Measurements from ENCODE around the gene FANCC. TPM values are rescaled to one million over a fixed set of nuclear protein-coding genes. Genes with fewer than 3 reads are reported as not detected.

Gene FANCC
- total and polyA plus RNA-seq, 2 experiments from 2014 or later, result 13.1 to 15.6 TPM

GRCh38 chr9:95140821-95141220 lies 176.7 kb downstream of the FANCC start:
- H3K9me2 ChIP-seq (replicated peaks; ENCODE audit: insufficient read depth), result no peaks in the 10 kb centered on the region
- no peaks in the 10 kb centered on the region for H3K36me3 ChIP-seq (replicated peaks; ENCODE audit: insufficient read depth, low read depth)
- H3K27me3 ChIP-seq, result no peaks in the 10 kb centered on the region
- H3K4me1 ChIP-seq (ENCODE audit: insufficient read depth), result peaks cover 15% of the 10 kb centered on the region
- H3K79me2 ChIP-seq, result no peaks in the 10 kb centered on the region
- no peak overlapping the region for H3K27ac ChIP-seq
- H3K4me3 ChIP-seq, result no peak overlapping the region
- no peak for DNase-seq (ENCODE audit: low spot score)
- no peak for TF ChIP-seq EZH2 (IDR thresholded peaks at IDR 0.05; ENCODE audit: borderline replicate concordance)
- no peak for TF ChIP-seq EZH2phosphoT487 (IDR thresholded peaks at IDR 0.05; ENCODE audit: low read depth, severe bottlenecking, unreplicated experiment)
- TF ChIP-seq CTCF (IDR thresholded peaks at IDR 0.05; ENCODE audit: poor library complexity), result no peak
- WGBS (ENCODE audit: low lambda C conversion rate, missing lambda C conversion rate), result 88% methylated on average over 2 of the region's 2 CpGs
- no peaks in the 10 kb centered on the region for H3K9me3 ChIP-seq (ENCODE audit: low read depth)
- no peak overlapping the region for H2AFZ ChIP-seq
- no peaks in the 10 kb centered on the region for H4K20me1 ChIP-seq (ENCODE audit: insufficient read depth, poor library complexity, severe bottlenecking)
- no peak overlapping the region for H3K4me2 ChIP-seq

GRCh38 chr9:95139126-95139525 lies 178.4 kb downstream of the FANCC start:
- WGBS (ENCODE audit: low lambda C conversion rate, missing lambda C conversion rate), result 89% methylated on average over 10 of the region's 10 CpGs
- H3K79me2 ChIP-seq, result no peaks in the 10 kb centered on the region
- H3K27me3 ChIP-seq, result no peaks in the 10 kb centered on the region
- no peak for DNase-seq (ENCODE audit: low spot score)
- TF ChIP-seq EZH2phosphoT487 (IDR thresholded peaks at IDR 0.05; ENCODE audit: low read depth, severe bottlenecking, unreplicated experiment), result no peak
- no peak for TF ChIP-seq CTCF (IDR thresholded peaks at IDR 0.05; ENCODE audit: poor library complexity)
- no peak for TF ChIP-seq EZH2 (IDR thresholded peaks at IDR 0.05; ENCODE audit: borderline replicate concordance)
- H3K9me2 ChIP-seq (replicated peaks; ENCODE audit: insufficient read depth), result no peaks in the 10 kb centered on the region
- no peak overlapping the region for H3K4me3 ChIP-seq
- H2AFZ ChIP-seq, result no peak overlapping the region
- H3K27ac ChIP-seq, result no peak overlapping the region
- H4K20me1 ChIP-seq (ENCODE audit: insufficient read depth, poor library complexity, severe bottlenecking), result no peaks in the 10 kb centered on the region
- no peaks in the 10 kb centered on the region for H3K9me3 ChIP-seq (ENCODE audit: low read depth)
- no peaks in the 10 kb centered on the region for H3K36me3 ChIP-seq (replicated peaks; ENCODE audit: insufficient read depth, low read depth)
- peaks cover 11% of the 10 kb centered on the region for H3K4me1 ChIP-seq (ENCODE audit: insufficient read depth)
- H3K4me2 ChIP-seq, result no peak overlapping the region

- Histone ChIP-seq H3K4me2 (no peak overlapping the region), H3K36me3 (replicated peaks; ENCODE audit: insufficient read depth, low read depth) (no peaks in the 10 kb centered on the region), H3K79me2 (no peaks in the 10 kb centered on the region), H3K9me3 (ENCODE audit: low read depth) (no peaks in the 10 kb centered on the region), H3K27ac (no peak overlapping the region), H3K4me3 (no peak overlapping the region), H4K20me1 (ENCODE audit: insufficient read depth, poor library complexity, severe bottlenecking) (no peaks in the 10 kb centered on the region), H3K9me2 (replicated peaks; ENCODE audit: insufficient read depth) (no peaks in the 10 kb centered on the region), H3K27me3 (no peaks in the 10 kb centered on the region), H2AFZ (no peak overlapping the region), H3K4me1 (ENCODE audit: insufficient read depth) (peaks cover 17% of the 10 kb centered on the region)
- no peak for DNase-seq (ENCODE audit: low spot score)
- TF ChIP-seq EZH2 (IDR thresholded peaks at IDR 0.05; ENCODE audit: borderline replicate concordance) (no peak), EZH2phosphoT487 (IDR thresholded peaks at IDR 0.05; ENCODE audit: low read depth, severe bottlenecking, unreplicated experiment) (no peak), CTCF (IDR thresholded peaks at IDR 0.05; ENCODE audit: poor library complexity) (no peak)
- 83% methylated on average over 10 of the region's 10 CpGs for WGBS (ENCODE audit: low lambda C conversion rate, missing lambda C conversion rate)
Measured at GRCh38 chr9:95138474-95138873, 179.0 kb downstream of the FANCC start.
